ENCODE data around the gene PEX26.

DNA sequence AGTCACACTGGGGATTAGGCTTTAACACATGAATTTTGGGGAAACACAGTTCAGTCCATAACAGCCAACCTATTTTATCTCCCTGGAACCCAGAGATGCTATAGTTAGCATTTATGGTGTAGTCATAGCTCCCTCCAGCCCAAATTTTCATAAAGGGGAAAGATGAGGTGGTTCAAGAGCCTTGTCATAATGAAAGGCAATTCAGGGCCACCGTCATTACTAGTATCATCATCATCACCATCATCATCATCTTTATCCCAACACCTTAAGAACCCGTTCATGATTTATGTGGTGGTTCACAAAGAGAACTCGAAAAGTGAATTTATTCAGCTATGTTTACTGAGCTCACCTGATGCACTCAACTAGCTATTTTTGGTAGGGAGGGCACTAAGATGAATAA lies 30.4 kb downstream of the PEX26 start:
- TF ChIP-seq CTCF (IDR thresholded peaks at IDR 0.05; ENCODE audit: borderline replicate concordance, extremely low read depth, low read length, poor library complexity, severe bottlenecking) (no peak), EZH2 (IDR thresholded peaks at IDR 0.05; ENCODE audit: borderline replicate concordance, low read depth, low read length, severe bottlenecking) (no peak)

Data from DND-41 (cell line).